NCI-H446 treated with DMSO at 0.1 percent for 48 hours (cell line): ENCODE measurements around the gene IFNL4.
"Not testable (repeated sequence)": the region's sequence is repeated elsewhere in the genome, so short reads cannot be mapped to it uniquely, and the experiment has no call there.

Experiments used
- DNase-seq: peaks from one replicate; lab custom pipeline; 2025; lab: John Stamatoyannopoulos, UW

Gene IFNL4

DNA sequence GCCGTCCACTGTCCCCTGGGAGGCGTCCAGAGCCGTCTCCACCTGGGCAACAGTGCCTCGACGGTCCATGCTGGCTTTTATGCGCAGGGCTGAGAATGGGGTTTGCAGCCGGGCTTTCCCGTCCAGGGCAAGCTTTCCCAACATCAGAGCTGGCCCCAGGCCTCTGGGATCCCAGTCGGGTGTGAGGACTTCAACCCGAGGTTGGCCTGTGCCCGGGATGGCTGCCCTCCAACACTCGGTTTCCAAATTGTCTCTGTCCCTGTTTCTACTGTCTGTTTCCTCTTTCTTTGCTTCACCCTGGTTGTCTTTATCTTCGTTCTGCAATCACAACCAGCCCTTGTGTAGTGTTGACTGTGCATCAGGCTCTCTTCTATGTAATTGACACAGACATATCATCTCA is at the start of gene IFNL4:
IFNL4 (minus strand) TSS at position 51 of the 400 bp plus-strand sequence.
- DNase-seq: no peak

DNA sequence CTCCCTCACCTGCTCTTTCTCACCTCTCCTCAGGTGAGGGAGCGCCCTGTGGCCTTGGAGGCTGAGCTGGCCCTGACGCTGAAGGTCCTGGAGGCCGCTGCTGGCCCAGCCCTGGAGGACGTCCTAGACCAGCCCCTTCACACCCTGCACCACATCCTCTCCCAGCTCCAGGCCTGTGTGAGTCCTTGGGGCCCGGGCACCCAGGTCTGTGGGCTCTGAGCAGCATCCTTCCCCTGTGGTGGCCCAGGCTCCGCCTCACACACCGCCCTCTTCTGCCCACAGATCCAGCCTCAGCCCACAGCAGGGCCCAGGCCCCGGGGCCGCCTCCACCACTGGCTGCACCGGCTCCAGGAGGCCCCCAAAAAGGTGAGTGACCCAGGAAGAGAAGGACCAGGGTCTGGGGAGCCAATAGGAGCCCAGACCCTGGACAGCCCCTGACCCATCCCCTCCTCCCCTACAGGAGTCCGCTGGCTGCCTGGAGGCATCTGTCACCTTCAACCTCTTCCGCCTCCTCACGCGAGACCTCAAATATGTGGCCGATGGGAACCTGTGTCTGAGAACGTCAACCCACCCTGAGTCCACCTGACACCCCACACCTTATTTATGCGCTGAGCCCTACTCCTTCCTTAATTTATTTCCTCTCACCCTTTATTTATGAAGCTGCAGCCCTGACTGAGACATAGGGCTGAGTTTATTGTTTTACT is 49.4 kb upstream of the IFNL4 start:
- no peak for DNase-seq

DNA sequence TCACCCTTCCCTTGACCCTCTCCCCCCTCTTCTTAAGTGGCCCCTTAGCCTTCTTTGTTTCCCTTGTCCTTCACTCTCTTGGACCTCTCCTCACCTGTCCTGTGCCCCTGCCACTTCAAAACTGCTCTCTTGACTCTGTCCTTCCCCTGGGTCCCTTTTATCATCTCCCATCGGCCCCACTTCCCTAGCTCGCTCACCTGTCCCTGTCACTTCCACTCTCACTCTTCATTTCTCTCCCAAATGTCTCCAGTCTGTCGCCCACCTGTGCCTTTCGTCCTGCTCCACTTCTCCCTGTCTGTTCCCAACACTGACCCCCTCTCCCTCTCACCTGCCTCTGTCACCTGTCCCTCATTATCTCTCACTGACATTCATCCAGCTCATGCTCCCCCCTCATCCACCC is 48.2 kb upstream of the IFNL4 start:
- DNase-seq: no peak

- DNase-seq: no peak
Observed at GRCh38 chr19:39296055-39296645, 47.5 kb upstream of the IFNL4 start, which contains the start of gene IFNL1. Gene IFNL1, plus strand, starts transcription at chr19:39296407. Its CDS starts 15 bp downstream, at chr19:39296422.

- no peak for DNase-seq
Observed at GRCh38 chr19:39293394-39293793, 44.7 kb upstream of the IFNL4 start.

GRCh38 chr19:39284032-39284431 is 35.4 kb upstream of the IFNL4 start:
- no peak for DNase-seq

GRCh38 chr19:39282021-39282420 is 33.4 kb upstream of the IFNL4 start:
- no peak for DNase-seq

DNA sequence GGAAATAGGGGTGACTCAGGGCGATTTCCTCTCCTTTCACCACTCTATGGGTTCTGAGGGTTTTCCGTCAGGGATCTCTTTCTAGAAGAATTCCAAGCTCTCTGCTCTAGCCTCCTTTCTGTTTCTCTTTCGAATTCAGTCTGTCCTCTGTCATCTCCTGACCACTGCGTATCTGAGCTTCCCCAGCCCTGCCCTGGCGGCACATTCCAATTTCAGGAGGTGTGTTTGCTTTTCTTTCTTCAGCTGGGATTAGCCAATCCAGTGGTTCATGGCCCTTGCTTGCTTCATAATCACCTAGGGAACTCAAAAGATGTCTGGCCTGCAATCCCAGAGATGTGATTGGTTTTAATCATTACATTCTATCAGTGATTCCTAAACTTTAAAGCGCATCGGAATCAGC is 28.9 kb upstream of the IFNL4 start:
- DNase-seq: no peak

DNA sequence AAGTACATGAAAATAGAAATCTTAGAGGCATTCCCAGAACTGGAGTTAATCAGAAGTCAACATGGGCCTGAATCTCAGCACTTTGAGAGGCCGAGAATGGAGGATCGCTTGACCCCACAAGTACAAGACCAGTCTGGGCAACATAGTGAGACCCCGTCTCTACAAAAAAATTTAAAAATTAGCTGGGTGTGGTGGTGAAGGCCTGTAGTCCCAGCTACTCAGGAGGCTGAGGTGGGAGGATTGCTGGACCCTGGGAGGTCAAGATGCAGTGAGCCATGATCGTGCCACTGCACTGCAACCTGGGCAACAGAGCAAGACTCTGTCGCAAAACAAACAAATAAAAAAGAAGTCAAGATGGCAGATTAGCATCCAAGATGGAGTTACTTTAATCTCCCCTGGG is 28.1 kb upstream of the IFNL4 start:
- no peak for DNase-seq

DNA sequence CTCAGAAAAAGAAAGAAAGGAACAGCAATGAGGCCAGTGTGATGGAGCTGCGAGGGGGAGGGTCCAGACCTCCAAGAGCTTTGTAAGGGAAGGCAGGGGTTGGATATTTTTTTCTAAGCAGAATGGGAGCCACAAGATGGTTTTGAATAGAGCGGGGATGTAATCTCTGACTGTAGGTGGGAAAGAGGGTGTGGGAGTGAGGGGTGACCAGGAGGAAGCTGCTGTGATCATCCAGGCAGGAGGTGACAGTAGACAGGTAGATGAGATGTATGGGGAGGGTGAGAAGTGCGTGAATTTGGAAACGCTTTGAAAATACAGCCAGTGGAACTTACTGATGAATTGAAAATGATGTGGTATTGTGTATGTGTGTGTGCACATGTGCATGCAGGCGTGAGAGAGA is 26.9 kb upstream of the IFNL4 start:
- no peak for DNase-seq

- DNase-seq: not testable (repeated sequence)
Observed at GRCh38 chr19:39273859-39274258, 25.2 kb upstream of the IFNL4 start.

GRCh38 chr19:39270036-39270871 is 21.6 kb upstream of the IFNL4 start:
- DNase-seq: no peak

- not testable (repeated sequence) for DNase-seq
Observed at GRCh38 chr19:39269369-39269768, 20.7 kb upstream of the IFNL4 start.

- DNase-seq: not testable (repeated sequence)
Observed at GRCh38 chr19:39268531-39269223, 20.0 kb upstream of the IFNL4 start.

GRCh38 chr19:39268085-39268484 is 19.4 kb upstream of the IFNL4 start, which contains the start of gene IFNL2:
Gene IFNL2, plus strand, starts transcription at chr19:39268396. Its CDS starts 173 bp downstream, at chr19:39268569.
- DNase-seq: not testable (repeated sequence)

- no peak for DNase-seq
Observed at GRCh38 chr19:39265321-39265916, 16.8 kb upstream of the IFNL4 start.

DNA sequence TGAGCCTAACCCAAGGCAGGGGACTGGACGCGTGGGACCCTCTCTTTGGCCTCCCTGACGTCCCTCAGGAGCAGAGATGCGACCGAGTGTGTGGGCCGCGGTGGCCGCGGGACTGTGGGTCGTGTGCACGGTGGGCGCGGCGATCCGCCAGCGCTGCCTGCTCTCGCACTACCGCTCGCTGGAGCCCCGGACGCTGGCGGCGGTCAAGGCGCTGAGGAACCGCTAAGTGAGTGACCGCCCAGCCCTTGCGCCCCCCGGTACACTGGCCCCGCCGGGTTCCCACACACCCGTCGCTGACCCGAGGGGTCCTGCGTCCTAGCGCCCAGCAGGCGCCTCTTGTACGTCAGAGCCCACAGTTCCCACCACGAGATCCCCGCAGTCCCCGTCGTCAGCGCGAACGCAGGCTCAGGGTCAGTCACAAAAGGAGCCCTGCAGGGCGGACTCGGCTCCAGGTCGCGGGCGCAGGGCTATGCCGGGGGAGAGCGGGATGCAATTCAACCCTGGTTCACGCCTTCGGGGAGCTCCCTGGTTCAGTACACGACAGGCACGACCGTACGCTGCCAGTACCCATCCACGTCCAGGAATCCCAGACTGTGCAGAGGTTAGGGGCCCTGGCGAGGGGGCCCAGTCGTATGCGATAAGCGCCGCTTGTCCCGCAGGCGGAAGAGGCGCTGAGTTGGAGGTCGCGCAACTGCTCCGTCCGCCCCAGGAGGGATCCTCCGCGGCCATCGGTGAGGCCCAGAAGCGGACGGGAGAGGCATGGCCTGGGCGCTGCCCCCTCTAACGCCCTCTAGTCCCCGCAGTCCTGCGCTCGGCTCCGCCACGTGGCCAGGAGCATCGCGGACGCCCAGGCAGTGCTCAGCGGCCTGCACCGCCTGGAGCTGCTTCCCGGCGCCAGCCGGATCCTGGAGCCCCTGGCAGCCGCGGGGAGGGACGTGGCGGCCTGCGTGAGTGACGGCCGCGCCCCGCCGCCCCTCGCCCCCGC is 15.9 kb upstream of the IFNL4 start:
- no peak for DNase-seq

GRCh38 chr19:39263912-39264305 is 15.3 kb upstream of the IFNL4 start:
- no peak for DNase-seq

DNA sequence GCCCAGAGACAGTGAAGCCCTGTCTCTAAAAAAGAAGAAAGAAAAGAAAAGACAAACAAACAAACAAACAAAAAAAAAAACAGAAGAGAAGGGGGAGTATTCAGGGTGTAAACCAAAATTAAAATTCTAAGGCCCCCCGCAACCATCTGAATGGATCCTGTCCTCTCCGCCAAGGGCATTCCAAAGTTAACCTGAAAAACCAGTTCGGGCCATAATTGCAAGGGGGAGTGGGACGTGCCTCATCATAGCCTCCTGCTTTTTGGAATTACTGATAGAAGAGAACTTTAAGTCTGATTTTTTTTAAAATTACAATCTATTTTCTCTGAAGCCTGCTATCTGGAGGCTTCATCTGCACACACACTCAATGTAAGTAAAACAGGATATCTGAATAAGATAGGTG is 13.8 kb upstream of the IFNL4 start:
- DNase-seq: no peak

- no peak for DNase-seq
Observed at GRCh38 chr19:39261704-39262103, 13.0 kb upstream of the IFNL4 start.

GRCh38 chr19:39257227-39257626 is 8.6 kb upstream of the IFNL4 start:
- no peak for DNase-seq
